BLaER1 (cell line): Measurements from ENCODE around the gene PLEKHG4B.
"Not testable (repeated sequence)": the region's sequence is repeated elsewhere in the genome, so short reads cannot be mapped to it uniquely, and the experiment has no call there.

Experiments
- H3K27ac ChIP-seq: shearing (Covaris generic); formaldehyde crosslinking; 2 replicates; pipeline ENCODE4 v1.8.1; 2022
- H3K27me3 ChIP-seq: shearing (Covaris generic); formaldehyde crosslinking; 2 replicates; pipeline ENCODE4 v1.8.1; 2022
- H3K36me3 ChIP-seq: shearing (Covaris generic); formaldehyde crosslinking; 2 replicates; pipeline ENCODE4 v1.8.1; 2022
- H3K4me1 ChIP-seq: shearing (Covaris generic); formaldehyde crosslinking; 2 replicates; pipeline ENCODE4 v1.8.1; 2022
- H3K4me2 ChIP-seq: shearing (Covaris generic); formaldehyde crosslinking; 2 replicates; pipeline ENCODE4 v1.8.1; 2022
- H3K4me3 ChIP-seq: shearing (Covaris generic); formaldehyde crosslinking; 2 replicates; pipeline ENCODE4 v1.8.1; 2022
- H3K9ac ChIP-seq: shearing (Covaris generic); formaldehyde crosslinking; 2 replicates; pipeline ENCODE4 v1.8.1; 2022
- H3K9me3 ChIP-seq: shearing (Covaris generic); formaldehyde crosslinking; 2 replicates; pipeline ENCODE4 v1.8.1; 2022
- H4K20me1 ChIP-seq: shearing (Covaris generic); formaldehyde crosslinking; 2 replicates; pipeline ENCODE4 v1.8.1; 2022
- Cebpa-rat ChIP-seq: shearing (Covaris generic); IDR thresholded peaks from 2 replicates; pipeline ENCODE4 v1.8.1; 2022

Gene PLEKHG4B

GRCh38 chr5:54876-55569 lies 36.9 kb upstream of the PLEKHG4B start:
- TF ChIP-seq Cebpa-rat, result no peak
- Histone ChIP-seq H3K4me3 (no peak overlapping the region), H3K9ac (no peak overlapping the region), H4K20me1 (peaks cover 22% of the 10 kb centered on the region), H3K9me3 (0 out of 2 replicates have a peak, but pooled peaks cover 5% of the 10 kb centered on the region), H3K4me2 (peak overlapping the region; percentile 90), H3K27ac (no peak overlapping the region), H3K27me3 (no peaks in the 10 kb centered on the region), H3K4me1 (peaks cover 22% of the 10 kb centered on the region), H3K36me3 (no peaks in the 10 kb centered on the region)

- Histone ChIP-seq H3K27me3 (no peaks in the 10 kb centered on the region), H3K4me2 (no peak overlapping the region), H4K20me1 (peaks cover 22% of the 10 kb centered on the region), H3K4me1 (peaks cover 22% of the 10 kb centered on the region), H3K4me3 (no peak overlapping the region), H3K9me3 (no peaks in the 10 kb centered on the region), H3K27ac (no peak overlapping the region), H3K9ac (no peak overlapping the region), H3K36me3 (no peaks in the 10 kb centered on the region)
- no peak for TF ChIP-seq Cebpa-rat
Observed at GRCh38 chr5:56561-57290, 35.2 kb upstream of the PLEKHG4B start.

- not testable (repeated sequence) for H3K4me1 ChIP-seq, H3K4me3 ChIP-seq, H3K9me3 ChIP-seq, H3K27me3 ChIP-seq, H3K27ac ChIP-seq, H3K36me3 ChIP-seq, H3K4me2 ChIP-seq, H3K9ac ChIP-seq
- peaks cover 10% of the 10 kb centered on the region for H4K20me1 ChIP-seq
Observed at GRCh38 chr5:60250-60649, 31.7 kb upstream of the PLEKHG4B start.

GRCh38 chr5:70440-70839 lies 21.5 kb upstream of the PLEKHG4B start:
- Histone ChIP-seq H4K20me1 (peaks cover 12% of the 10 kb centered on the region), H3K27ac (no peak overlapping the region), H3K4me1 (peaks cover 15% of the 10 kb centered on the region), H3K27me3 (peaks cover 12% of the 10 kb centered on the region; the same call in 1 of the 2 replicates), H3K36me3 (no peaks in the 10 kb centered on the region), H3K9ac (no peak overlapping the region), H3K4me2 (no peak overlapping the region), H3K9me3 (peaks cover 34% of the 10 kb centered on the region), H3K4me3 (no peak overlapping the region)
- TF ChIP-seq Cebpa-rat, result no peak

GRCh38 chr5:72316-73180 lies 19.4 kb upstream of the PLEKHG4B start:
- not testable (repeated sequence) for H3K4me3 ChIP-seq, H3K27ac ChIP-seq, H3K36me3 ChIP-seq, H3K4me2 ChIP-seq, H3K9ac ChIP-seq
- peaks cover 12% of the 10 kb centered on the region; the same call in 1 of the 2 replicates for H3K27me3 ChIP-seq
- peaks cover 29% of the 10 kb centered on the region for H4K20me1 ChIP-seq
- peaks cover 32% of the 10 kb centered on the region for H3K4me1 ChIP-seq
- peaks cover 16% of the 10 kb centered on the region; the same call in 1 of the 2 replicates for H3K9me3 ChIP-seq

GRCh38 chr5:73181-73447 lies 18.9 kb upstream of the PLEKHG4B start:
- H3K9ac ChIP-seq, H3K4me2 ChIP-seq, H3K36me3 ChIP-seq, H3K27ac ChIP-seq, H3K4me3 ChIP-seq: not testable (repeated sequence)
- Histone ChIP-seq H3K27me3 (peaks cover 12% of the 10 kb centered on the region; the same call in 1 of the 2 replicates), H3K4me1 (peaks cover 32% of the 10 kb centered on the region), H3K9me3 (peaks cover 13% of the 10 kb centered on the region; the same call in 1 of the 2 replicates), H4K20me1 (peaks cover 31% of the 10 kb centered on the region)

GRCh38 chr5:73768-74502 lies 18.0 kb upstream of the PLEKHG4B start:
- H3K9me3 ChIP-seq, result 0 out of 2 replicates have a peak, but pooled peaks cover 4% of the 10 kb centered on the region
- peak overlapping the region; percentile 84; the same call in 1 of the 2 replicates for H3K4me2 ChIP-seq
- no peak overlapping the region for H3K4me3 ChIP-seq
- no peaks in the 10 kb centered on the region for H3K36me3 ChIP-seq
- TF ChIP-seq Cebpa-rat, result no peak
- no peak overlapping the region for H3K9ac ChIP-seq
- peaks cover 12% of the 10 kb centered on the region; the same call in 1 of the 2 replicates for H3K27me3 ChIP-seq
- peaks cover 40% of the 10 kb centered on the region for H3K4me1 ChIP-seq
- no peak overlapping the region for H3K27ac ChIP-seq
- peaks cover 34% of the 10 kb centered on the region for H4K20me1 ChIP-seq

GRCh38 chr5:74503-75109 lies 17.4 kb upstream of the PLEKHG4B start:
- Histone ChIP-seq H3K9ac (no peak overlapping the region), H3K27me3 (peaks cover 12% of the 10 kb centered on the region; the same call in 1 of the 2 replicates), H3K9me3 (no peaks in the 10 kb centered on the region), H3K27ac (no peak overlapping the region), H3K4me1 (peaks cover 44% of the 10 kb centered on the region), H3K4me2 (peak overlapping the region; percentile 84), H4K20me1 (peaks cover 34% of the 10 kb centered on the region), H3K36me3 (no peaks in the 10 kb centered on the region), H3K4me3 (no peak overlapping the region)
- TF ChIP-seq Cebpa-rat, result no peak
